ENCODE data around the gene POMC.

Gene POMC

DNA sequence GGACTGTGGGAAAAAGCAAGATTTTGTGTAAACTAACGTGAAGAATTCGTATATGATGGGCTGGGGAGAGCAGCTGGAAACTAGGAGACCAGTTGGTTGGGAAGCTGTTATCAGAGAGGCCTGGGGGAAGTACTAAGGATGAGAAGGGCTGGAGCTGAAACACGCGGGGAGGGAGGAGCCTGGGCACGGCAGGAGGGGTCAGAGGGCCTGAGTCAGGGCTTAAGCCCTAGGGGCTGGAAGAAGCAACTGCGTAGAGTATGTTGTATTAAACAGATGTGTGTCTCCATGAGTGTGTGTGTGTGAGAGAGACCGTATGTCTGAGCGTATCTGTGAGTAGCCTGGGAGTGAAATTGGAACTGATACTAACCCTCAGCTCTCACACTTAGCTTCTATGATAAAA is 8.4 kb downstream of the POMC start:
- H3K9me3 ChIP-seq (replicated peaks in 1 of 2; ENCODE audit: control insufficient read depth in 2 of 2, insufficient read depth in 1 of 2, low read depth in 1 of 2, low read length in 2 of 2), result no peaks in the 10 kb centered on the region
- no peak overlapping the region for H3K9ac ChIP-seq (ENCODE audit: low read depth, low read length, poor library complexity)
- WGBS, 2 donors (ENCODE audit: extremely low coverage in 2 of 2, insufficient read length in 2 of 2, insufficient replicate concordance in 1 of 2), result no CpG with 5 or more reads among the region's 8 CpGs
- H3K14ac ChIP-seq (ENCODE audit: low read length), result no peak overlapping the region
- no peak overlapping the region for H3K27ac ChIP-seq (replicated peaks; ENCODE audit: low read length)
- no peak overlapping the region for H2AFZ ChIP-seq (ENCODE audit: low read length)
- no peak overlapping the region for H3K18ac ChIP-seq (ENCODE audit: low read length)
- H2BK5ac ChIP-seq (ENCODE audit: low read length), result no peak overlapping the region
- H4K91ac ChIP-seq (ENCODE audit: low read depth, low read length, poor library complexity), result no peak overlapping the region
- H3K27me3 ChIP-seq (ENCODE audit: control insufficient read depth in 3 of 3, insufficient read depth in 3 of 3, low read depth in 1 of 3, low read length in 3 of 3), result peaks cover 0 to 19% (median 3%) of the 10 kb centered on the region in 3 experiments
- no peak overlapping the region for H2BK120ac ChIP-seq (ENCODE audit: low read depth, low read length)
- DNase-seq (ENCODE audit: low spot score), result no peak
- H3K4ac ChIP-seq (ENCODE audit: low read length), result no peak overlapping the region
- H4K8ac ChIP-seq (ENCODE audit: low read depth, low read length), result no peak overlapping the region
- no peak overlapping the region for H3K4me3 ChIP-seq (ENCODE audit: low read length in 2 of 2)
- no peak overlapping the region for H3K4me2 ChIP-seq (ENCODE audit: insufficient read depth, low read length, poor library complexity, severe bottlenecking)
- no peak overlapping the region for H2BK15ac ChIP-seq (ENCODE audit: low read length)
- no peak overlapping the region for H3K23ac ChIP-seq (ENCODE audit: low read depth, low read length, poor library complexity)
- no peaks in the 10 kb centered on the region for H3K79me1 ChIP-seq (ENCODE audit: low read depth, low read length)
- H2AK5ac ChIP-seq (ENCODE audit: low read depth, low read length), result no peak overlapping the region
- H3K4me1 ChIP-seq (ENCODE audit: control insufficient read depth in 2 of 2, insufficient read depth in 1 of 2, low read depth in 1 of 2, low read length in 2 of 2), result peaks cover 0 to 11% of the 10 kb centered on the region in 2 donors
- H3K36me3 ChIP-seq (replicated peaks in 1 of 2; ENCODE audit: control insufficient read depth in 2 of 2, insufficient read depth in 2 of 2, low read length in 2 of 2), result peaks cover 6 to 11% of the 10 kb centered on the region in 2 donors
- H2BK12ac ChIP-seq (ENCODE audit: low read length), result no peak overlapping the region

DNA sequence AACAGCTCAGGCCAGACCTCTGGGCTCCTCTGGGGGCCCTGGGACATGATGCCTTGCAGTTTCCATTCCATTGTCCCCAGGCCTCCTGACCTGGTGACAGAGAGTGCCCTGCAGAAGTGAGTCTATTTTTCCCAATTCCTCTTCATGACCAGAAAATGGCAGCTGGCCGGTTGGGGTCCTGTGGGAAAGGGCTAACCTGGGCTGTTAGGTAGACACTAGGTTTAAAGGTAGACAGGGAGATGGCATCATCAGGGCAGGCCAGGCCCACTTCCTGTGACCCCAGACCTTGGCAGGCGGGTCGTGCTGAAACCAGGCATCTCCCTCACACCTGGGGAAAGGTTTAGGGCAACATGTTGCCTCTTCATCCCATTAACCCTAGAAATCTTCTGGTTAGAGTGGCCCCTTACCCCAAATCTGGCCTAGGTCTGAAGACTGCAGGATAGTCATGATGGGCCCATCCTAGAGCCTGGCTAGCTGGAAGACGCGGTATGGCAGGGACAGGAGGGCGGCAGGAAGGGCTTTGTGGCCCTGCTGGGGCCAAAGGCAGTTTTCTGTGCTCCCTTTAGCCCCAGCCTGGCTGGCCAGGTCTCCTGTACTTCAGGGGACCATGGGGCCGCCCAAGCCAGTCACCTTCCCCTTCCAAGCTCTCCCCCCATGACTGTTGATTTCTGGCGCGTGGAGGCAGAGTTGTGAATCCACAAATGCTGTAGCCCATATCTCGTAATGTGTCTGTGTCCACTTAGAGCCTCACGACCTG is 10.1 kb downstream of the POMC start:
- no CpG with 5 or more reads among the region's 11 CpGs for WGBS, 2 donors (ENCODE audit: extremely low coverage in 2 of 2, insufficient read length in 2 of 2, insufficient replicate concordance in 1 of 2)
- no peak overlapping the region for H3K18ac ChIP-seq (ENCODE audit: low read length)
- DNase-seq (ENCODE audit: low spot score), result no peak
- H3K9ac ChIP-seq (ENCODE audit: low read depth, low read length, poor library complexity), result no peak overlapping the region
- no peak overlapping the region for H4K8ac ChIP-seq (ENCODE audit: low read depth, low read length)
- peak overlapping the region; percentile 8 for H2BK15ac ChIP-seq (ENCODE audit: low read length)
- no peak overlapping the region for H2AFZ ChIP-seq (ENCODE audit: low read length)
- H2BK120ac ChIP-seq (ENCODE audit: low read depth, low read length), result no peak overlapping the region
- peak overlapping the region; percentile 52 for H3K23ac ChIP-seq (ENCODE audit: low read depth, low read length, poor library complexity)
- H3K14ac ChIP-seq (ENCODE audit: low read length), result no peak overlapping the region
- no peak overlapping the region for H2BK5ac ChIP-seq (ENCODE audit: low read length)
- H3K9me3 ChIP-seq (replicated peaks in 1 of 2; ENCODE audit: control insufficient read depth in 2 of 2, insufficient read depth in 1 of 2, low read depth in 1 of 2, low read length in 2 of 2), result no peaks in the 10 kb centered on the region
- no peak overlapping the region for H2AK5ac ChIP-seq (ENCODE audit: low read depth, low read length)
- peaks cover 0 to 9% of the 10 kb centered on the region in 2 donors for H3K4me1 ChIP-seq (ENCODE audit: control insufficient read depth in 2 of 2, insufficient read depth in 1 of 2, low read depth in 1 of 2, low read length in 2 of 2)
- no peak overlapping the region for H4K91ac ChIP-seq (ENCODE audit: low read depth, low read length, poor library complexity)
- H3K27ac ChIP-seq (replicated peaks; ENCODE audit: low read length), result no peak overlapping the region
- H3K4me2 ChIP-seq (ENCODE audit: insufficient read depth, low read length, poor library complexity, severe bottlenecking), result no peak overlapping the region
- H3K79me1 ChIP-seq (ENCODE audit: low read depth, low read length), result no peaks in the 10 kb centered on the region
- H3K4ac ChIP-seq (ENCODE audit: low read length), result no peak overlapping the region
- H3K4me3 ChIP-seq (ENCODE audit: low read length in 2 of 2), result no peak overlapping the region
- H3K36me3 ChIP-seq (replicated peaks in 1 of 2; ENCODE audit: control insufficient read depth in 2 of 2, insufficient read depth in 2 of 2, low read length in 2 of 2), result peaks cover 19 to 26% of the 10 kb centered on the region in 2 donors
- H2BK12ac ChIP-seq (ENCODE audit: low read length), result no peak overlapping the region
- peaks cover 0 to 2% (median 0%) of the 10 kb centered on the region in 3 experiments for H3K27me3 ChIP-seq (ENCODE audit: control insufficient read depth in 3 of 3, insufficient read depth in 3 of 3, low read depth in 1 of 3, low read length in 3 of 3)

GRCh38 chr2:25155401-25155800 is 13.0 kb downstream of the POMC start:
- Histone ChIP-seq H3K36me3 (replicated peaks in 1 of 2; ENCODE audit: control insufficient read depth in 2 of 2, insufficient read depth in 2 of 2, low read length in 2 of 2) (peaks cover 21 to 35% of the 10 kb centered on the region in 2 donors), H2AFZ (ENCODE audit: low read length) (no peak overlapping the region), H3K4me2 (ENCODE audit: insufficient read depth, low read length, poor library complexity, severe bottlenecking) (no peak overlapping the region), H3K27ac (replicated peaks; ENCODE audit: low read length) (no peak overlapping the region), H2BK12ac (ENCODE audit: low read length) (no peak overlapping the region), H3K4ac (ENCODE audit: low read length) (no peak overlapping the region), H3K4me3 (ENCODE audit: low read length in 2 of 2) (no peak overlapping the region), H4K91ac (ENCODE audit: low read depth, low read length, poor library complexity) (no peak overlapping the region), H3K4me1 (ENCODE audit: control insufficient read depth in 2 of 2, insufficient read depth in 1 of 2, low read depth in 1 of 2, low read length in 2 of 2) (peaks cover 0 to 8% of the 10 kb centered on the region in 2 donors), H3K9ac (ENCODE audit: low read depth, low read length, poor library complexity) (no peak overlapping the region), H2BK15ac (ENCODE audit: low read length) (no peak overlapping the region), H3K27me3 (ENCODE audit: control insufficient read depth in 3 of 3, insufficient read depth in 3 of 3, low read depth in 1 of 3, low read length in 3 of 3) (no peaks in the 10 kb centered on the region), H2BK120ac (ENCODE audit: low read depth, low read length) (no peak overlapping the region), H3K23ac (ENCODE audit: low read depth, low read length, poor library complexity) (no peak overlapping the region), H3K79me1 (ENCODE audit: low read depth, low read length) (no peaks in the 10 kb centered on the region), H3K14ac (ENCODE audit: low read length) (no peak overlapping the region), H2AK5ac (ENCODE audit: low read depth, low read length) (no peak overlapping the region), H3K18ac (ENCODE audit: low read length) (no peak overlapping the region), H2BK5ac (ENCODE audit: low read length) (no peak overlapping the region), H3K9me3 (replicated peaks in 1 of 2; ENCODE audit: control insufficient read depth in 2 of 2, insufficient read depth in 1 of 2, low read depth in 1 of 2, low read length in 2 of 2) (no peaks in the 10 kb centered on the region), H4K8ac (ENCODE audit: low read depth, low read length) (no peak overlapping the region)
- WGBS, 2 donors (ENCODE audit: extremely low coverage in 2 of 2, insufficient read length in 2 of 2, insufficient replicate concordance in 1 of 2), result no CpG with 5 or more reads among the region's 10 CpGs
- DNase-seq (ENCODE audit: low spot score), result no peak

GRCh38 chr2:25151718-25152117 is 16.7 kb downstream of the POMC start:
- Histone ChIP-seq H2BK12ac (ENCODE audit: low read length) (no peak overlapping the region), H2BK15ac (ENCODE audit: low read length) (no peak overlapping the region), H2BK5ac (ENCODE audit: low read length) (no peak overlapping the region), H3K27me3 (ENCODE audit: control insufficient read depth in 3 of 3, insufficient read depth in 3 of 3, low read depth in 1 of 3, low read length in 3 of 3) (no peaks in the 10 kb centered on the region), H4K8ac (ENCODE audit: low read depth, low read length) (peak overlapping the region; percentile 33), H3K36me3 (replicated peaks in 1 of 2; ENCODE audit: control insufficient read depth in 2 of 2, insufficient read depth in 2 of 2, low read length in 2 of 2) (peaks cover 21 to 50% of the 10 kb centered on the region in 2 donors), H2BK120ac (ENCODE audit: low read depth, low read length) (no peak overlapping the region), H3K18ac (ENCODE audit: low read length) (no peak overlapping the region), H3K79me1 (ENCODE audit: low read depth, low read length) (no peaks in the 10 kb centered on the region), H3K27ac (replicated peaks; ENCODE audit: low read length) (no peak overlapping the region), H4K91ac (ENCODE audit: low read depth, low read length, poor library complexity) (no peak overlapping the region), H3K14ac (ENCODE audit: low read length) (no peak overlapping the region), H3K4me2 (ENCODE audit: insufficient read depth, low read length, poor library complexity, severe bottlenecking) (no peak overlapping the region), H3K23ac (ENCODE audit: low read depth, low read length, poor library complexity) (peak overlapping the region; percentile 11), H3K9ac (ENCODE audit: low read depth, low read length, poor library complexity) (no peak overlapping the region), H3K4ac (ENCODE audit: low read length) (no peak overlapping the region), H2AFZ (ENCODE audit: low read length) (no peak overlapping the region), H3K9me3 (replicated peaks in 1 of 2; ENCODE audit: control insufficient read depth in 2 of 2, insufficient read depth in 1 of 2, low read depth in 1 of 2, low read length in 2 of 2) (no peaks in the 10 kb centered on the region), H2AK5ac (ENCODE audit: low read depth, low read length) (no peak overlapping the region), H3K4me3 (ENCODE audit: low read length in 2 of 2) (no peak overlapping the region), H3K4me1 (ENCODE audit: control insufficient read depth in 2 of 2, insufficient read depth in 1 of 2, low read depth in 1 of 2, low read length in 2 of 2) (no peaks in the 10 kb centered on the region)
- no peak for DNase-seq (ENCODE audit: low spot score)
- no CpG with 5 or more reads among the region's 12 CpGs for WGBS, 2 donors (ENCODE audit: extremely low coverage in 2 of 2, insufficient read length in 2 of 2, insufficient replicate concordance in 1 of 2)

Measured in neuronal stem cell (in vitro differentiated cells).